HCT116 (cell line): ENCODE results near the gene ASAP2. TPM values are rescaled to one million over a fixed set of nuclear protein-coding genes. Genes with fewer than 3 reads are reported as not detected.

Experiments used
- ATAC-seq: fragments of 200-7000 bp; cut with Tn5 transposase; 2 replicates; pipeline ENCODE4 v1.9.1; 2020; ENCODE audit warnings: mild to moderate bottlenecking, moderate library complexity
- BruUV-seq: library from RNA; stranded (reverse); fragments of 400-500 nt; replicated peaks from 2 replicates; lab custom pipeline; 2021; lab: Mats Ljungman, UMichigan
- CTCF ChIA-PET: fragments of 300-600 bp; sonication (Branson Sonifier 250); formaldehyde crosslinking; loops from one replicate; lab custom pipeline; 2021; ENCODE audit warnings: antibody characterized with exemption; lab: Charles Lee
- POLR2A ChIA-PET: fragments of 300-600, 350-600 bp; sonication (Branson Sonifier 250); formaldehyde crosslinking; loops from one replicate; lab custom pipeline; 2021; ENCODE audit warnings: antibody characterized with exemption; lab: Charles Lee
- RAD21 ChIA-PET, 2 experiments: fragments of 300-600 bp; sonication (Branson Sonifier 250); formaldehyde crosslinking; loops; one replicate each; lab custom pipeline; 2023; ENCODE audit warnings: low total read pairs in 2 of 2; ENCODE audit not compliant: uncharacterized antibody in 2 of 2, unreplicated experiment in 2 of 2, low non-redundant PET in 1 of 2; lab: Charles Lee
- DNase-seq: peaks from one replicate; pipeline ENCODE4 v3.0.0-alpha.2; 2010; ENCODE audit warnings: low read depth, low spot score
- H2AFZ ChIP-seq: fragments of 200-600 bp; shearing (Covaris generic), sonication (generic); 2 replicates; pipeline ENCODE4 v1.6.1; 2017; ENCODE audit warnings: low read depth, mixed run types, mixed read lengths, antibody characterized with exemption, low read length; ENCODE audit not compliant: poor library complexity, severe bottlenecking
- H3K27ac ChIP-seq: 2 replicates; pipeline ENCODE4 v1.5.1; 2012; ENCODE audit warnings: low read depth, low read length
- H3K27me3 ChIP-seq: fragments of 200-600 bp; sonication (generic); 2 replicates; pipeline ENCODE4 v1.6.1; 2016; ENCODE audit warnings: mixed run types, low read length, mixed read lengths; ENCODE audit not compliant: insufficient read depth
- H3K36me3 ChIP-seq, 2 experiments: fragments of 200-500 bp in 1 of 2; fragments of 200-600 bp in 1 of 2; sonication (Bioruptor generic) in 1 of 2; sonication (generic) in 1 of 2; 2 replicates each; pipeline versions ENCODE4 v1.5.1 to v1.6.1; 2014 to 2016; ENCODE audit warnings: low read length in 2 of 2, inconsistent platforms in 1 of 2, mixed read lengths in 1 of 2, mixed run types in 1 of 2; ENCODE audit not compliant: insufficient read depth in 2 of 2, control insufficient read depth in 1 of 2
- H3K4me1 ChIP-seq, 2 experiments: fragments of 200-600 bp in 1 of 2; sonication (generic) in 1 of 2; 2 replicates each; pipeline versions ENCODE4 v1.5.1 to v1.6.1; 2012 to 2017; ENCODE audit warnings: low read length in 2 of 2, inconsistent platforms in 1 of 2, mild to moderate bottlenecking in 1 of 2, mixed read lengths in 1 of 2, mixed run types in 1 of 2, moderate library complexity in 1 of 2; ENCODE audit not compliant: insufficient read depth in 2 of 2, control insufficient read depth in 1 of 2
- H3K4me2 ChIP-seq: fragments of 200-600 bp; sonication (generic); 2 replicates; pipeline ENCODE4 v1.6.1; 2017; ENCODE audit warnings: mixed run types, low read length, mixed read lengths
- H3K4me3 ChIP-seq, 2 experiments: fragments of 200-600 bp in 1 of 2; sonication (generic) in 1 of 2; replicated peaks in 1 of 2; 2 replicates each; pipeline ENCODE4 v1.5.1; 2011 to 2016; ENCODE audit warnings: low read length in 2 of 2, control low read depth in 1 of 2, low read depth in 1 of 2, mild to moderate bottlenecking in 1 of 2, mixed read lengths in 1 of 2, mixed run types in 1 of 2
- H3K79me2 ChIP-seq: fragments of 200-600 bp; sonication (generic); 2 replicates; pipeline ENCODE4 v1.6.1; 2017; ENCODE audit warnings: mild to moderate bottlenecking, mixed run types, low read length, moderate library complexity, mixed read lengths; ENCODE audit not compliant: insufficient read depth
- H3K9ac ChIP-seq: fragments of 200-600 bp; sonication (generic); 2 replicates; pipeline ENCODE4 v1.6.1; 2016; ENCODE audit warnings: low read length, mixed read lengths
- H3K9me2 ChIP-seq: fragments of 200-600 bp; sonication (generic), shearing (Covaris generic); 2 replicates; pipeline ENCODE4 v1.6.1; 2017; ENCODE audit warnings: mixed run types, mild to moderate bottlenecking, moderate library complexity; ENCODE audit not compliant: insufficient read depth
- H3K9me3 ChIP-seq, 2 experiments: fragments of 200-500 bp in 1 of 2; fragments of 200-600 bp in 1 of 2; sonication (Bioruptor generic) in 1 of 2; sonication (generic) in 1 of 2; 2 replicates each; pipeline ENCODE4 v1.6.1; 2014 to 2017; ENCODE audit warnings: low read length in 2 of 2, mixed read lengths in 2 of 2, inconsistent platforms in 1 of 2, low read depth in 1 of 2, mild to moderate bottlenecking in 1 of 2, mixed run types in 1 of 2, moderate library complexity in 1 of 2; ENCODE audit not compliant: control insufficient read depth in 1 of 2, insufficient read depth in 1 of 2
- H4K20me1 ChIP-seq: fragments of 200-600 bp; sonication (generic), shearing (Covaris generic); 2 replicates; pipeline ENCODE4 v1.6.1; 2017; ENCODE audit warnings: mixed run types, mild to moderate bottlenecking, moderate library complexity; ENCODE audit not compliant: insufficient read depth
- ATF3 ChIP-seq: IDR thresholded peaks from 2 replicates; pipeline ENCODE4 v1.6.1; 2012
- CBX3 ChIP-seq: IDR thresholded peaks from 2 replicates; pipeline ENCODE4 v1.6.1; 2012; ENCODE audit warnings: low read depth
- CEBPB ChIP-seq: IDR thresholded peaks from 2 replicates; pipeline ENCODE4 v1.6.1; 2012; ENCODE audit warnings: low read depth
- CTCF ChIP-seq, 3 experiments: fragments of 200-600 bp in 1 of 3; sonication (generic) in 1 of 3; IDR thresholded peaks in 2 of 3; conservative IDR thresholded peaks in 1 of 3; 2 replicates each; pipeline ENCODE4 v1.5.1; 2012 to 2017; ENCODE audit warnings: low read depth in 2 of 3, low read length in 2 of 3, antibody characterized with exemption in 1 of 3, borderline replicate concordance in 1 of 3, control low read depth in 1 of 3, mild to moderate bottlenecking in 1 of 3, mixed read lengths in 1 of 3, mixed run types in 1 of 3, moderate library complexity in 1 of 3; ENCODE audit not compliant: insufficient read depth in 1 of 3
- EGR1 ChIP-seq: IDR thresholded peaks from 2 replicates; pipeline ENCODE4 v1.6.1; 2012; ENCODE audit warnings: low read depth
- ELF1 ChIP-seq: IDR thresholded peaks from 2 replicates; pipeline ENCODE4 v1.6.1; 2012; ENCODE audit warnings: low read depth, borderline replicate concordance
- EZH2 ChIP-seq: fragments of 200-600 bp; sonication (generic); IDR thresholded peaks from 2 replicates; pipeline ENCODE4 v1.6.1; 2017; ENCODE audit warnings: antibody characterized with exemption, mixed run types
- FOSL1 ChIP-seq: IDR thresholded peaks from 2 replicates; pipeline ENCODE4 v1.6.1; 2012; ENCODE audit warnings: low read depth
- MAX ChIP-seq: IDR thresholded peaks from 2 replicates; pipeline ENCODE4 v1.6.1; 2012
- POLR2AphosphoS5 ChIP-seq: IDR thresholded peaks from 2 replicates; pipeline ENCODE4 v1.6.1; 2011; ENCODE audit warnings: mild to moderate bottlenecking, low read depth, low read length, moderate library complexity
- SIN3A ChIP-seq: IDR thresholded peaks from 2 replicates; pipeline ENCODE4 v1.6.1; 2012; ENCODE audit warnings: low read depth
- SRF ChIP-seq: IDR thresholded peaks from 2 replicates; pipeline ENCODE4 v1.6.1; 2012; ENCODE audit warnings: low read depth
- TCF7L2 ChIP-seq: IDR thresholded peaks from 2 replicates; pipeline ENCODE4 v1.7.0; 2011; ENCODE audit warnings: borderline replicate concordance, inconsistent platforms; ENCODE audit not compliant: insufficient read depth, insufficient read length; ENCODE audit errors: extremely low read depth
- YY1 ChIP-seq: IDR thresholded peaks from 2 replicates; pipeline ENCODE4 v1.6.1; 2011; ENCODE audit warnings: low read length, low read depth, moderate library complexity, mild to moderate bottlenecking; ENCODE audit not compliant: insufficient replicate concordance; ENCODE audit errors: extremely low read depth
- ZFX ChIP-seq: fragments of 450-650 bp; IDR thresholded peaks from 2 replicates; pipeline ENCODE4 v1.6.1; 2017
- intact Hi-C: fragments of 100-400 bp; cut with micrococcal nuclease; formaldehyde crosslinking; loops from 2 replicates; pipeline ENCODE4 v1.10.0; 2022
- total RNA-seq: library from RNA; stranded (reverse); gene quantifications from one replicate; pipeline ENCODE4 v1.2.1, GENCODE V29; 2021; ENCODE audit not compliant: unreplicated experiment

Gene ASAP2
- total RNA-seq, 1 experiment from 2014 or later: 16.5 TPM

- peaks cover 0 to 12% of the 10 kb centered on the region in 2 experiments; a peak in 2 of 4 replicates for H3K4me1 ChIP-seq
- ChIA-PET POLR2A (no interaction called here), RAD21 (no interaction called here), CTCF (interaction anchor here (0.6 kb wide), 1 partner anchor 10 kb away, joined by 4 read pairs; no protein-coding TSS in a partner anchor)
- no peak overlapping the region for H3K4me3 ChIP-seq
- DNase-seq: no peak
- H3K9me2 ChIP-seq: no peaks in the 10 kb centered on the region
- H3K9me3 ChIP-seq: no peaks in the 10 kb centered on the region
- no peak overlapping the region for H3K4me2 ChIP-seq
- no peaks in the 10 kb centered on the region for H3K36me3 ChIP-seq
- no peak overlapping the region for H3K27ac ChIP-seq
- no peak overlapping the region for H3K9ac ChIP-seq
- no peaks in the 10 kb centered on the region for H3K27me3 ChIP-seq
- intact Hi-C loops: no loop called here
- BruUV-seq: no TSS peak
- no peak for TF ChIP-seq MAX
- no peak for TF ChIP-seq CTCF (IDR thresholded peaks at IDR 0.05 in 2 of 3, conservative IDR thresholded peaks at IDR 0.05 in 1 of 3; ENCODE audit: borderline replicate concordance in 1 of 3, insufficient read depth in 1 of 3, low read depth in 2 of 3, low read length in 2 of 3)
- no peak for TF ChIP-seq ATF3
- TF ChIP-seq SIN3A: no peak
- ATAC-seq: no peak
- no peaks in the 10 kb centered on the region for H3K79me2 ChIP-seq
- no peaks in the 10 kb centered on the region for H4K20me1 ChIP-seq
- no peak overlapping the region for H2AFZ ChIP-seq
Observed at GRCh38 chr2:9194352-9194751, 12.3 kb upstream of the ASAP2 start.

GRCh38 chr2:9196637-9197036 is 10.0 kb upstream of the ASAP2 start:
- Histone ChIP-seq H3K4me1 (peaks cover 0 to under 1% of the 10 kb centered on the region in 2 experiments; a peak in 2 of 4 replicates), H3K9ac (no peak overlapping the region), H3K4me3 (no peak overlapping the region), H3K27ac (no peak overlapping the region), H4K20me1 (no peaks in the 10 kb centered on the region), H2AFZ (no peak overlapping the region), H3K9me3 (no peaks in the 10 kb centered on the region), H3K27me3 (no peaks in the 10 kb centered on the region), H3K79me2 (no peaks in the 10 kb centered on the region), H3K4me2 (no peak overlapping the region), H3K9me2 (no peaks in the 10 kb centered on the region), H3K36me3 (no peaks in the 10 kb centered on the region)
- ChIA-PET CTCF (no interaction called here), POLR2A (no interaction called here), RAD21 (no interaction called here)
- DNase-seq (no peak), ATAC-seq (no peak)
- no TSS peak for BruUV-seq
- intact Hi-C loops: no loop called here
- TF ChIP-seq ZFX (no peak), EGR1 (no peak), CBX3 (no peak), SIN3A (no peak), EZH2 (no peak), FOSL1 (no peak), ATF3 (no peak), ELF1 (no peak), CEBPB (no peak), YY1 (no peak), SRF (no peak), TCF7L2 (no peak), POLR2AphosphoS5 (no peak)
